ENCODE data around the gene RPS6KB1.

Gene RPS6KB1

GRCh38 chr17:59874376-59874775 lies 18.5 kb upstream of the RPS6KB1 start:
- in situ Hi-C loops (cut with MboI; ENCODE audit: low pct_unique_long_range_greater_than_20kb, low sequenced_read_pairs, unreplicated experiment), result no loop called here
- no peak for DNase-seq (ENCODE audit: low spot score)
- no peak for TF ChIP-seq CTCF (IDR thresholded peaks at IDR 0.05; ENCODE audit: extremely low read depth, insufficient read depth, missing control alignments)

- in situ Hi-C loops (cut with MboI; ENCODE audit: low pct_unique_long_range_greater_than_20kb, low sequenced_read_pairs, unreplicated experiment), result no loop called here
- TF ChIP-seq CTCF (IDR thresholded peaks at IDR 0.05; ENCODE audit: extremely low read depth, insufficient read depth, missing control alignments), result no peak
- DNase-seq (ENCODE audit: low spot score), result no peak
These were observed 16.8 kb upstream of the RPS6KB1 start for GRCh38 chr17:59876107-59876506.

GRCh38 chr17:59877965-59878364 lies 15.0 kb upstream of the RPS6KB1 start:
- no peak for TF ChIP-seq CTCF (IDR thresholded peaks at IDR 0.05; ENCODE audit: extremely low read depth, insufficient read depth, missing control alignments)
- DNase-seq (ENCODE audit: low spot score), result no peak
- in situ Hi-C loops (cut with MboI; ENCODE audit: low pct_unique_long_range_greater_than_20kb, low sequenced_read_pairs, unreplicated experiment), result no loop called here

GRCh38 chr17:59878624-59879023 lies 14.3 kb upstream of the RPS6KB1 start:
- no peak for TF ChIP-seq CTCF (IDR thresholded peaks at IDR 0.05; ENCODE audit: extremely low read depth, insufficient read depth, missing control alignments)
- in situ Hi-C loops (cut with MboI; ENCODE audit: low pct_unique_long_range_greater_than_20kb, low sequenced_read_pairs, unreplicated experiment), result no loop called here
- DNase-seq (ENCODE audit: low spot score), result no peak

GRCh38 chr17:59884861-59885260 lies 8.1 kb upstream of the RPS6KB1 start:
- TF ChIP-seq CTCF (IDR thresholded peaks at IDR 0.05; ENCODE audit: extremely low read depth, insufficient read depth, missing control alignments), result no peak
- DNase-seq (ENCODE audit: low spot score), result no peak
- in situ Hi-C loops (cut with MboI; ENCODE audit: low pct_unique_long_range_greater_than_20kb, low sequenced_read_pairs, unreplicated experiment), result no loop called here

- DNase-seq (ENCODE audit: low spot score), result no peak
- no peak for TF ChIP-seq CTCF (IDR thresholded peaks at IDR 0.05; ENCODE audit: extremely low read depth, insufficient read depth, missing control alignments)
- in situ Hi-C loops (cut with MboI; ENCODE audit: low pct_unique_long_range_greater_than_20kb, low sequenced_read_pairs, unreplicated experiment), result no loop called here
These were observed 4.7 kb upstream of the RPS6KB1 start for GRCh38 chr17:59888145-59888750.

GRCh38 chr17:59890720-59891119 lies 2.2 kb upstream of the RPS6KB1 start:
- in situ Hi-C loops (cut with MboI; ENCODE audit: low pct_unique_long_range_greater_than_20kb, low sequenced_read_pairs, unreplicated experiment), result no loop called here
- DNase-seq (ENCODE audit: low spot score), result no peak
- no peak for TF ChIP-seq CTCF (IDR thresholded peaks at IDR 0.05; ENCODE audit: extremely low read depth, insufficient read depth, missing control alignments)
